HL-60/S4 treated with retinoic acid at 250 ng/mL for 4 days and 3 days (cell line): ENCODE data around the gene KLKB1.
"Not testable (repeated sequence)": the region's sequence is repeated elsewhere in the genome, so short reads cannot be mapped to it uniquely, and the experiment has no call there.

Experiments
- in situ Hi-C: fragments of 300-500 bp; cut with MboI; formaldehyde crosslinking; loops from 2 replicates; pipeline ENCODE4 v1.7.0; 2022; ENCODE audit warnings: low sequenced_read_pairs

The KLKB1 gene

DNA sequence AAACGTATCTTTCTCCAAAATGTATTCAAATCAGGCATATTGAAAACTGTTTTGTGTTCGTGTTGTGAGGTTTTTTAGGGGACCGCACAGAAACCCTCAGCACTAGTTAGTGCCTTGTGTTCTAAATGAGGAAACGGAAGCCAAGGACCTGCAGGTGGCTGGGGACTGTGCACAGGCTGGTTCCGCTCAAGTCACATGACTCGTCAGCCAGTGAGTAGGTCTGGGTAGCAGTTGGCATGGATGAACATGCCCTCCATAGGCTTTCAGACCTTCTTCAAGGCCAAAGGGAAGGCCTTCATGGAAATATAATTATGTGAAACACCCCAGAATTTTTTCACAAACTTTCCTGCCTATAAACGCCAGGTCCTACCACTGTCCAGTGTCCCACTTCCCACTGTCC, 37.4 kb downstream of the KLKB1 start:
- in situ Hi-C loops, result no loop called here

- in situ Hi-C loops, result not testable (repeated sequence)
Observed at GRCh38 chr4:186265250-186265649, 37.9 kb downstream of the KLKB1 start.

DNA sequence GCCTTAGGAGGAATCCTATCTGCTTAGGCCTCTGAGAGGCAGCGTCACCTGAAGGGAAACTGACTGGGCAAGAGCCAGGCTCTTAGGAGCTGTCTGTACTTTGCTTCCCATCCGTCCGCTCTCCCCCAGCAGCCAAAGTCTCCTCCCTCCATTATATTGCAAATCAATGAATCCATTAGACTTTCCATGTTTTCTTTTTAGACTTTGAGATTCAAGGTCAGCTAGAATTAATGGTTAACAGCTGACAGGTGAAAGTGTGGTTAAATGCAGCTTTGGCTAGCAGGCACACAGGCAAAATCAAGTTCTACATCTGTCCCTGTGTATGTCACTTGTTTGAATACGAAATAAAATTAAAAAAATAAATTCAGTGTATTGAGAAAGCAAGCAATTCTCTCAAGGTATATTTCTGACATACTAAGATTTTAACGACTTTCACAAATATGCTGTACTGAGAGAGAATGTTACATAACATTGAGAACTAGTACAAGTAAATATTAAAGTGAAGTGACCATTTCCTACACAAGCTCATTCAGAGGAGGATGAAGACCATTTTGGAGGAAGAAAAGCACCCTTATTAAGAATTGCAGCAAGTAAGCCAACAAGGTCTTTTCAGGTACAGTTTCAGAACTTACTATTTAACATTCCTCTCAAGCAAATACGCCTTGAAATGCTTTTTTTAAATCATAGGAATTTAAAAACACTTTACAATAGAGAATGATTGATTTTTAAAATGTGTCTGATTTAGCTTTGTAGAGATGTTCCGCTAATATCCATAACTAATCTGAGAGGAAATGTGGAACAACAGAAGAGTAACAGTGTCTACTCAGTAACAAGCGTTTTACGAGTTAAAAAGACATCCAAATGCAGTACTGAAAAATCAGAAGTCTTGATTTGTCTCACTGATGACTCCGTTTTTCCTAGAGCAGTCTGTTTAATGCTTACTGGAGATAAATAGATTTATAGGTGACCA, 38.7 kb downstream of the KLKB1 start, which contains the start of gene F11:
Gene F11 (plus strand): TSS at position 507 of the 970 bp plus-strand sequence. CDS start 948 bp downstream, outside the sequence.
- in situ Hi-C loops, result no loop called here

DNA sequence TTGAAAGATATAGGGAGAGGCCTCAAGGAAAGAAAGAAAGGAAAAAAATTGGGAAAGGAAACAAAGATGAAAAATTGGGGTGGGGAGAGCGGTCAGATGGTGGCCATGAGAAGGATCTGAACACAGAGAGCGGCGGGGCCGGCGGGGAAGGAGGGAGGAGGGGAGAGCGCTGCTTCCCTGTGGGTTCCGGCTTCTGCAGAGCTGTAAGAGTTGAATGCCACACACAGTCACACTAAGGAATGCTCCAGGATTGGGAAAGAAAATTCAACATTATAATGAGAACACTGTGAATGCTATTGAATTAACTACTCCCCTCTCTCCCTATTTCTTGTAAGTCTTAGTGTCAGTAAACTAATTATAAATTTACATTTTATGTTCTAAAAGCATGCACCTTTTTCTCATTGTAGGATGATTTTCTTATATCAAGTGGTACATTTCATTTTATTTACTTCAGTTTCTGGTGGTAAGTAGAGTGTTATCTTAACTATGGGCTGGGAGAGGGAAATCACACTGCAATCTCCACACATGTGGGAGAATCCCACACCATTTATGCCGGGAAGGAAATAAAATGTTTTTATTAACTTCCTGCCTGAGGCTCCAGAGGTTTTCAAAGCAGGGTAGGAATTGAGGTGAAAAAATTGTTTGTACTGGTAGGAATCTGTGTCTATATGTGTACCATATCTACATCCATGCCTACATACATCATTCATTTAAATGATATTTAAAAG, 39.6 kb downstream of the KLKB1 start:
- in situ Hi-C loops, result no loop called here

GRCh38 chr4:186271081-186271678, 43.9 kb downstream of the KLKB1 start:
- in situ Hi-C loops, result no loop called here

GRCh38 chr4:186272699-186273391, 45.5 kb downstream of the KLKB1 start:
- in situ Hi-C loops, result no loop called here

GRCh38 chr4:186273392-186273789, 46.1 kb downstream of the KLKB1 start:
- in situ Hi-C loops, result not testable (repeated sequence)

DNA sequence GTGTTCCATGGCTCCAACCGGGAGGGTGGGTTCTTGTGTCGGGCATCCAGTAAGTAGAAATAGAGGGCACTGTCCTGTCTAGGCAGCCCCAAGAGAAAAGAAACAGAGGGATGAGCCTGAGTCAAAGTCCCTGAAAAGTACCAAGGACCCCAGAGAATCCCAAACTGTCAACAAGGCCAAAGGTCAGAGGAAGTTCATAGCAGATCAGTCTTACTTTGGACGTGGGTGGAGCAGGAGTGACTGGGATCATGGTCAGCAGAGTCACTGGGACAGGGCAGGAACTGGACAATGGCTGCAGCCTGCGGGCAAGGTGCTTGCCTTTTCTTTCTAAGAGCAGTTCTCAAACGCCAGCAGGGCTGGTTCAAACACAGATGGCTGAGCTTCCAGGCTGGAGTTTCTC, 56.0 kb downstream of the KLKB1 start:
- in situ Hi-C loops, result no loop called here

- in situ Hi-C loops, result no loop called here
Observed at GRCh38 chr4:186285147-186285546, 57.8 kb downstream of the KLKB1 start.

DNA sequence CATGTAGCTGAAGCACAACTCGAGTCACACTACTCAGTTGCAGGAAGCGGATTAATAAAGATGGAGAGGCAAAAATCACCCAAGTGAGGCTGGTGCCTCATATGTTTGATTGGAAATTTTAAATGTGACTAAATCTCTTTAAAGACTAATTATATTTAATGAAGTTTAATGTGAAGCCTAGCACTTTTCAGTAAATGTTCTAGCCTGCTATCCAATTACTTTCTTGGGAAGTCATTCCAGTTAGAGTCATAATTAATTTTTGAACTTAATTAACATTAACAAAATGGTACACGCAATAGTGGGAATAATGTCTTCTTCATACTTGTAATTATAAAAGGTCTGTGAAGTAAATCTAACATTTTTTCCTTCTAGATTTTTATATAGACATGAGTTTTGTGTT, 59.3 kb downstream of the KLKB1 start:
- in situ Hi-C loops, result no loop called here

GRCh38 chr4:186291256-186291890, 64.1 kb downstream of the KLKB1 start:
- in situ Hi-C loops, result no loop called here

DNA sequence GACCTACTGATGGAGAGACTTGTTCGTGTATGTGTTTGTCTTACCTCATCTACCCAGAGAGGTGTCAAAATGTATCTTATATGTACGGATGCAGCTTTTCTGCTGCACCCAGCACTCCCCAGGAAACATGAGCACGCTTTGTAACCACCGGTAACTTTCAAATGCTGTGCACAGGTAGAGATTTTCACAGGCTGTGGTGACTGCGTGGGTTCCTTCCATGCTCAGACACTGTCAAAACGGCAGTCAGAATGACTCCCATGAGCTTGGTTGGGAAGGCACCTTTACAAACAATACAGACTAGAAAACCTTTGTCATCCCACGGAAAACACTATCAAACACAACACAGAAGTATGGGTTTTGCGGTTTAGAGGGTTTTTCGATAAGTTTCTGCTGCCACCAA, 66.9 kb downstream of the KLKB1 start:
- in situ Hi-C loops, result no loop called here

- in situ Hi-C loops, result no loop called here
Observed at GRCh38 chr4:186296481-186296880, 69.2 kb downstream of the KLKB1 start.

DNA sequence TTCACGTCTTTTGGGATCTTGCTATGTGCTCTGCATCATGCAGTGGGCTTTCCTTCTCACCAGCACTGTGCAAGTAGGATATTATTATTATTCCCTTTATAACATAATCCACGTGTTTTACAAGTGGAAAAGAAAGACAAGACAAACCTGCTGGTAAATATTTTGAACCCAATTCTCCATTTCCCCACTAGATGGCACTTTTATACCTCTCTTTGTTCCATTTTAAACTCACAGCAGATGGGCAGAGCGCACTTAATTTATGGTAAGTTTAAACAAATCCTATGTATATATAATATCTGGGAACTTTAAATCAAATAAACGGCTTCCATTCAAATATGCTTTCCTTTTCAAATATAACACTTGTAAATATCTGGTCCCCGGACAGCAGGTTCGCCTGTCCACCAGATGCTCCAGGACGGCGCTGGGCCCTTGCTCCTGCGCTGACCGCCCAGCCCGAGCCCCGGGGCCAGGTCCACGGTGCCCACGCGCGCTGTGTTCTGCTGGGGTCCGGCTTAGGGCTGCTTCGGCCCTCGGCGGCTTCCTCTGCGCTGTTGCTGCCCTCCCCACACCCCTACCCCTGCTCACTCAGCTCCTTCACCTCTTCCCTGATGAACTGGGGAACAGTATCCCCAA, 69.8 kb downstream of the KLKB1 start:
- in situ Hi-C loops, result no loop called here

- in situ Hi-C loops, result no loop called here
Observed at GRCh38 chr4:186298031-186298647, 70.8 kb downstream of the KLKB1 start.

- in situ Hi-C loops, result no loop called here
Observed at GRCh38 chr4:186299291-186299690, 72.0 kb downstream of the KLKB1 start.

DNA sequence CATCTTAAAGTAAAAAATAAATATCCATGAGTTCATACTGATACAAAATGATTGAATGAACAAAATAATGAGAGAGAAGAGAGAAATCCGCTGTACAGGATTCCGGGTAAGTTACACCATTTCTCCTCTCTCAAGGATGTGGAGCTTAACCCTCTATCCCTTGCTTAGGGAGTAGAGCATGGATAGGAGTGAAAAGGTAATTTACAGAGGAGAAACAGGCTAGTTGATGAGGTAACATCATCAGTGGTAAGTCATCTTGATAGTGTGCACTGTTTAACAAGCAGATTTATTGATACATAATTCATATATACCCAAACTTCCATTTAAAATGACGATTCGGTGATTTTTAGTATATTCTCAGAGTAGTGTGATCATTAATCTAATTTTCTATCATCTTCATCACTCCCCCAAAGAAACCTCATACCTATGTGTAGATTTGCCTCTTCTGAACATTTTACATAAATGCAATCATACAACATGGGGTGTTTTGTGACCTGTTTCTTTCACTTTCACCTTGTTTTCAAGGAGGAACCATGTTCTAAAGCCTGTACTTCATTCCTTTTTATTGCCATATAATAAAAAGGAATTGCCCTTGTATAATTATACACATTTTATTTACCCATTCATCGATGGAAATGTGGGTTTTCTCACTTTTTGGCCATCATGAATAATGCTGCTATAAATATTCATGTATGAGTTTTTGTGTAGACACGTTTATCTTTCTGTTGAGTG, 73.5 kb downstream of the KLKB1 start:
- in situ Hi-C loops, result no loop called here

DNA sequence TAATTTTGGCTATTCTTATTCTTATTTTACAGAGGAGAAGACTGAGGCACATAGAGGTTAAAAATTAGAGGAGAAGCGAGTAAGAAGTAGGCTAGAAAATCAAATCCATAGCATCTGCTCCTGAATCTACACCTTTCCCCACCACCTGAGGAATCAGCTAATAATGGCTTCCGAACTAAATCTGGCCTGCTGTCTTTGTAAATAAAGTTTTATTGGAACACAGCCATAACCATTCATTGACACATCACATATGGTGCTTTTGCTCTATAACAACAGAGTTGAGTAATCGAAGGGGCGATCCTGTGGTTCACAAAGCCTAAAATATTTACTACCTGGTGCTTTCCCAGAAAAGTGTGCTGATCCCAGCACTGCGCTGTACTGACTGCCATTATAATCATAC, 76.9 kb downstream of the KLKB1 start:
- in situ Hi-C loops, result no loop called here
